HepG2 (cell line): ENCODE measurements around the gene PSMB10. TPM values are rescaled to one million over a fixed set of nuclear protein-coding genes. Genes with fewer than 3 reads are reported as not detected.

Source experiments
- ARID5B ChIP-seq: IDR thresholded peaks from 2 replicates; pipeline ENCODE4 v1.4.0; 2020; ENCODE audit warnings: mild to moderate bottlenecking, missing genetic modification reagents
- CENPT ChIP-seq: sonication (generic); formaldehyde crosslinking; IDR thresholded peaks from 2 replicates; pipeline ENCODE4 v1.8.0; 2022; ENCODE audit warnings: low read depth, mild to moderate bottlenecking, moderate library complexity, missing genetic modification reagents
- DDIT3 ChIP-seq: sonication (generic); formaldehyde crosslinking; IDR thresholded peaks from 2 replicates; pipeline ENCODE4 v1.4.0; 2020; ENCODE audit warnings: mild to moderate bottlenecking, missing genetic modification reagents
- ERF ChIP-seq: IDR thresholded peaks from 2 replicates; pipeline ENCODE4 v1.6.1; 2018; ENCODE audit warnings: missing biosample characterization, missing genetic modification reagents
- GATA4 ChIP-seq: sonication (generic); IDR thresholded peaks from 2 replicates; pipeline ENCODE4 v1.6.1; 2016; ENCODE audit warnings: antibody characterized with exemption, low read depth, borderline replicate concordance
- HMGXB3 ChIP-seq: sonication (generic); formaldehyde crosslinking; IDR thresholded peaks from 2 replicates; pipeline ENCODE4 v1.4.0; 2020; ENCODE audit warnings: missing genetic modification reagents, borderline replicate concordance
- HOXA3 ChIP-seq: sonication (generic); formaldehyde crosslinking; IDR thresholded peaks from 2 replicates; pipeline ENCODE4 v1.5.0; 2020; ENCODE audit warnings: missing genetic modification reagents
- MBD4 ChIP-seq: IDR thresholded peaks from 2 replicates; pipeline ENCODE4 v1.6.1; 2012; ENCODE audit warnings: low read length, inconsistent platforms, borderline replicate concordance
- MTF2 ChIP-seq: sonication (generic); formaldehyde crosslinking; IDR thresholded peaks from 2 replicates; pipeline ENCODE4 v1.5.0; 2020; ENCODE audit warnings: missing genetic modification reagents, borderline replicate concordance
- ZFP91 ChIP-seq: sonication (generic); formaldehyde crosslinking; IDR thresholded peaks from 2 replicates; pipeline ENCODE4 v1.9.0; 2022; ENCODE audit warnings: missing genetic modification reagents, mild to moderate bottlenecking, borderline replicate concordance
- ZHX1 ChIP-seq: sonication (generic); formaldehyde crosslinking; IDR thresholded peaks from 2 replicates; pipeline ENCODE4 v1.8.1; 2022; ENCODE audit warnings: low read depth, mild to moderate bottlenecking, missing genetic modification reagents
- ZNF205 ChIP-seq: IDR thresholded peaks from 2 replicates; pipeline ENCODE4 v1.6.1; 2018; ENCODE audit warnings: missing biosample characterization, missing genetic modification reagents
- ZNF616 ChIP-seq: sonication (generic); formaldehyde crosslinking; IDR thresholded peaks from 2 replicates; pipeline ENCODE4 v1.5.0; 2020; ENCODE audit warnings: low read depth, mild to moderate bottlenecking, missing genetic modification reagents
- ZNF740 ChIP-seq: sonication (generic); formaldehyde crosslinking; IDR thresholded peaks from 2 replicates; pipeline ENCODE4 v1.4.0; 2020; ENCODE audit warnings: missing genetic modification reagents
- polyA plus RNA-seq, 8 experiments: library from polyadenylated mRNA; depleted of rRNA in 3 of 8; stranded (reverse) in 7 of 8; unstranded in 1 of 8; fragments of >200 nt; fragmentation: Illumina TruSeq in 4 of 8; extraction: Trizol in 4 of 8; gene quantifications; 2 replicates each; pipeline versions ENCODE4 v1.2.1 to v1.2.3, GENCODE V29; 2011 to 2016; ENCODE audit warnings: low read depth in 4 of 8, missing spikeins in 1 of 8, mixed read lengths in 1 of 8; ENCODE audit not compliant: insufficient read depth in 1 of 8
- total RNA-seq, 5 experiments: library from RNA; depleted of rRNA; stranded (reverse); fragments of >200 nt; fragmentation: Illumina TruSeq; extraction: Trizol; gene quantifications; 2 replicates each; pipeline ENCODE4 v1.2.3, GENCODE V29; 2016; ENCODE audit warnings: low read depth in 1 of 5

PSMB10 gene
- total and polyA plus RNA-seq, 2 of the 13 experiments (the other 11 are each of a cell fraction or from before 2014, with no cell fraction given): 12.7 to 65.9 TPM

GRCh38 chr16:67935402-67936123 is 1.1 kb downstream of the PSMB10 start (continued):
- TF ChIP-seq HMGXB3 (CRISPR knock-in tag) (peak; percentile 80; the same call in 1 of the 2 replicates), ARID5B (CRISPR knock-in tag) (no peak), MBD4 (no peak), ERF (CRISPR knock-in tag) (peak; percentile 91), ZNF740 (0 out of 2 replicates have a peak, but pooled peaks have one; percentile 15), MTF2 (CRISPR knock-in tag) (no peak), ZHX1 (CRISPR knock-in tag) (no peak; the same call in 1 of the 2 replicates), HOXA3 (CRISPR knock-in tag) (peak; percentile 64), CENPT (CRISPR knock-in tag) (no peak; the same call in 1 of the 2 replicates), DDIT3 (no peak), ZNF205 (CRISPR knock-in tag) (peak; percentile 62; the same call in 1 of the 2 replicates), ZFP91 (peak; percentile 95), GATA4 (peak; percentile 64; the same call in 1 of the 2 replicates), ZNF616 (CRISPR knock-in tag) (peak; percentile 22; the same call in 1 of the 2 replicates)
